HG03521 (cell line): ENCODE measurements around the gene PWWP2B.
"Not testable (repeated sequence)": the region's sequence is repeated elsewhere in the genome, so short reads cannot be mapped to it uniquely, and the experiment has no call there.

ENCODE experiments used
- ATAC-seq: cut with Tn5 transposase; IDR thresholded peaks from one replicate; pipeline ENCODE4 v1.9.1; 2021; ENCODE audit warnings: mild to moderate bottlenecking, moderate library complexity; ENCODE audit not compliant: unreplicated experiment

The PWWP2B gene

DNA sequence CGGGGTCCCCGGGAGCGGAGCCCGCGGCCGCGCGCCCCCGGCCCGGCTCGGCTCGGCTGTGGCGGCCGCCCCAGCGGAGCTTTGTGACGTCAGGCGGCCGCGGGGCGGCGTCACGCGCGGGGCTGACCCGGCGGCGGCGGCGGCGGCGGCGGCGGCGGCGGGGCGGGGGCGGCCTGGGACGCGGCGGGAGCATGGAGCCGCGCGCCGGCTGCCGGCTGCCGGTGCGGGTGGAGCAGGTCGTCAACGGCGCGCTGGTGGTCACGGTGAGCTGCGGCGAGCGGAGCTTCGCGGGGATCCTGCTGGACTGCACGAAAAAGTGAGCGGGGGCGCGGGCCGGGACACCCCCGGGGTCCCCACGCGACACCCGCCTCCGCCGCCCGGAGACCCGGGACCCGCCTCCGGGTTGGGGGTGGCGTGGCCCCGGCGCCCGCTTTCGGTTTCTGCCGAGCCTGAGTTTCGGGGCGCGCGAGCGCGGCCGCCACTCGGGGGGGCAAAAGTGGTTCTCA, at the start of gene PWWP2B:
Gene PWWP2B, plus strand, starts transcription at position 165 of the 506 bp plus-strand sequence. Its CDS starts 27 bp downstream, at position 192.
- ATAC-seq = peak; percentile 49

DNA sequence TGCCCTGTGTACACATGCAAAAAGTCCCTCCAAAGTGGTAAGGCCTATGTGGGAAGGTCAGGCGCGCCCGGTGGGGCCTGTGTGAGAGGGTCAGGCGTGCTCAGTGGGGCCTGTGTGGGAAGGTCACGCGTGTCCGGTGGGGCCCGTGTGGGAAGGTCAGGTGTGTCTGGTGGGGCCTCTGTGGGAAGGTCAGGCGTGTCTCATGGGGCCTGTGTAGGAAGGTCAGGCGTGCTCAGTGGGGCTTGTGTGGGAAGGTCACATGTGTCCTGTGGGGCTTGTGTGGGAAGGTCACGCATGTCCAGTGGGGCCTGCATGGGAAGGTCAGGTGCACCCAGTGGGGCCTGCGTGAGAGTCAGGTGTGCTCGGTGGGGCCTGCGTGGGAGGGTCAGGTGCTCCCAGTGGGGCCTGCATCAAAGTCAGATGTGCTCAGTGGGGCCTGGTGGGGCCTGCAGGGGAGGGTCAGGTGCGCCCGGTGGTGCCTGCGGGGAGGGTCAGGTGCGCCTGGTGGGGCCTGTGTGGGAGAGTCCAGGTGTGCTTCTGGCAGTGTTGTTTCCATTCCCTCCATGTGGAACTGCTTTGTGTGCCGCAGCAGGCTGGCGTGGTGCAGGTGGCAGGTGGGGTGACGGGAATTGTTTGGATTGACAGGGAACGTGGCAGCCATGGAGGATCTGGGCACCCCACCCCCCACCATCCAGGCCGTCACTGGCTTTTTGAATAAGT, 49.6 kb upstream of the PWWP2B start:
- no peak for ATAC-seq

DNA sequence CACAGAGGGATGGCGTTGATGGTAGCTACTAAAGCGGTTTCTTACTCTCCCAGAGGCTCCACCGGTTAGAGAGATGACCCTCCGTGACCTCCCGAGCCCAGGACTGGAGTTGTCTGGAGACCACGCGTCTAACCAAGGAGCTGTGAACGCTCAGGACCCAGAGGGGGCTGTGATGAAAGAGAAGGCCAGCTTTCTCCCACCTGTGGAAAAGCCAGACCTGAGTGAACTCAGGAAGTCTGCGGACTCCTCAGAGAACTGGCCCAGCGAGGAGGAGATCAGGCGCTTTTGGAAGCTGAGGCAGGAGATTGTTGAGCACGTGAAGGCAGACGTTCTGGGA, 49.1 kb upstream of the PWWP2B start:
- no peak for ATAC-seq

DNA sequence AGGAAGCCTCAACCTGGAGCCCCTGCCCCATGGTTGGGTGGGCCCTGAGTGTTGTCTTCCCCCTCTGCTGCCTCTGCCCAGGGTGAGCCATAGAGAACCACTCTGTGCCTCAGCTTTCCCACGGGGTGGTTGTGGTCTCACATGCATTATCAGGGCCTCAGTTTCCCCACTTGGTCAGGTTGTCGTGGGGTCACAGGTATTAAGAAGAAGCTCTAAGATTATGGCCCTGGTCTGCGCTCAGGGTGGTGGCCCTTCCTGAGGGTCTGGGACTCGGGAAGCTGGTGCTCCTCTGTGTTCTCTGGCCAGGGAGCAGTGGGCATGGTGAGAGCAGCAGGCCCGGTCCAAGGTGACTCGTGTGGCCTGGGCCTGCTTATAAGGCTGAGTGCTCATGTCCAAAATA, 47.2 kb upstream of the PWWP2B start:
- no peak for ATAC-seq

DNA sequence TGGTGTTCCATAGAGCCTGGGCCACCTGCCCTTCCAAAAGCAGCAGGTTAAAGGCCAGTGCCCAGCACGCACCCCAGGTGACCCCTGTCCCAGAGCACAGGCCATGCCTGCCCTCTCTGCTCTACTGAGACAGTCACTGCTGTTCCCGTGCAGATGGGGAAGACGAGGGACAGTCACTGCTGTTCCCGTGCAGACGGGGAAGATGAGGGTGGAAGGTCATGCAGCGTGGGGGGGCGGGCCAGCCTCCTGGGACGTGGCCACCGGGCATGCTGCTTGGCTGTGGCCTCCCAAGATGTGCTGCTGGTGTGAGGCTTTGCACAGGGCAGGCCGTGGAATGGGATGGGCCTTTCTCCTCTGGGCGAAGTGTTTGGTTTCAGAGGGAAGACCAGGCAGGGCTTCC, 46.6 kb upstream of the PWWP2B start:
- ATAC-seq = no peak

DNA sequence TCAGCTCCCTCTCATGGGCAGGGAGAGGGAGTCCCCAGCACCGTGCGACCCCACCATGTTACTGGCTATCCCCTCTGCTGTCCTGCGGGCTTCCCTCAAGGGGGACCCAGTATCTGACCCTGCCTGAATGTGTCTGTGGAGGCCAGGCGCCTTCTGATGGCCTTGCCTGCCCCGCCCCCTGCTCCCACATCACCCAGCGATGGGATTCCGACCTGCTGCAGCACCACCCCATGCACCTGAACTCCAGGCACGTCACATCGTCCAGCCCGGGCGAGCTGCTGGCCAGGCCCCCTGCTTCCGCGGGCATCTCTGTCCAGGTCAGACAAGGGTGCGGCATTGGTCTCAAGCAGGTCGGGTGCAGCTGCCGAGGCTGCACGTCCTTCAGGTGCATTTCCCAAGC, 46.1 kb upstream of the PWWP2B start:
- ATAC-seq = no peak

DNA sequence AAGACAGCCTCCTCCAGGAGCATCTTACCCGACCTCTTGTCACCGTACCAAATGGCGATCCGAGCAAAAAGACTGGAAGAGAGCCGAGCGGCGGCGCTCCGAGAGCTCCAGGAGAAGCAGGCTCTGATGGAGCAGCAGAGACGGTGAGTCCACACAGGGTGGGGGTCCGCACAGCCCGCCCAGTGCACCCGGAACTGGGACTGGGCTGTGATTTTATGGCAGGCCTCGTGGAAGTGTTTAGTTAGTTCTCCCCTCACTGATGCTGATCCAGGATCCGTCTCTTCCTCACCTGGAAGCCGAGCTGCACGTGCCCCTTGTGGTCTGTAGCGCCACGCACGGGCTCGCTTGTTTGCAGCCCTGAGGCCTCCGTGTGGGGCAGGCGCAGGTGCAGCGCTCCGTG, 45.4 kb upstream of the PWWP2B start:
- ATAC-seq = no peak

DNA sequence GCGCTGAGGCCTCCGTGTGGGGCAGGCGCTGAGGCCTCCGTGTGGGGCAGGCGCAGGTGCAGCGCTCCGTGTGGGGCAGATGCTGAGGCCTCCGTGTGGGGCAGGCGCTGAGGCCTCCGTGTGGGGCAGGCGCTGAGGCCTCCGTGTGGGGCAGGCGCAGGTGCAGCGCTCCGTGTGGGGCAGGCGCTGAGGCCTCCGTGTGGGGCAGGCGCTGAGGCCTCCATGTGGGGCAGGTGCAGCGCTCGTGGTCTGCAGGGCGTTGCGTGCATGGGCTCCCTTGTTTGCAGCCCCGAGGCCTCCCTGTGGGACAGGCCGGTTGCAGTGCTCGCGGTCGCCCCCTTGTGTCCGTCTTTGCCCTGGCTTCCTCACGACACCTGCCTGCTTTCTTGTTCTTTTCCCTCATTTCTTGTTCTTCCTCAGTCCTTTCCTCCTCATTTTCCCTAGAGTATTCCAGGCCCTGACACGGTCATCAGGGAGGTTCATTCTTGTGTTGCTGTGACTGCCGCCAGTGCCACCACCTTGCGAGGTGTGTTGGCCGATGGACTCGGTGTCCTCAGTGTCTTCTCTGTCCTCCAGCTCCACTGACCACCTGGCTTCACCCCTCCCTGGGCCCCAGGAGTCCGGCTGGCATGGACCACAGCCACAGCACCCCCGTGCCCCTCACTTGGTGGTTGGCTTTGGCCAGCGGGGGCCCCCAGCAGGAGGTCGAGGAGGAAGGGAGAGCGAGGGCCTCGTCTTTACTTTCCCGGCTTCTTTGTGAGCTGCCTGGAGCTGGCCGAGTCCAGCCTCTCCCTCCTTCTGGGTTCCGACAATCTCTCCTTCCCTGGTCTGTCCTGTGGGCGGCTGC, 44.3 kb upstream of the PWWP2B start:
- not testable (repeated sequence) for ATAC-seq

DNA sequence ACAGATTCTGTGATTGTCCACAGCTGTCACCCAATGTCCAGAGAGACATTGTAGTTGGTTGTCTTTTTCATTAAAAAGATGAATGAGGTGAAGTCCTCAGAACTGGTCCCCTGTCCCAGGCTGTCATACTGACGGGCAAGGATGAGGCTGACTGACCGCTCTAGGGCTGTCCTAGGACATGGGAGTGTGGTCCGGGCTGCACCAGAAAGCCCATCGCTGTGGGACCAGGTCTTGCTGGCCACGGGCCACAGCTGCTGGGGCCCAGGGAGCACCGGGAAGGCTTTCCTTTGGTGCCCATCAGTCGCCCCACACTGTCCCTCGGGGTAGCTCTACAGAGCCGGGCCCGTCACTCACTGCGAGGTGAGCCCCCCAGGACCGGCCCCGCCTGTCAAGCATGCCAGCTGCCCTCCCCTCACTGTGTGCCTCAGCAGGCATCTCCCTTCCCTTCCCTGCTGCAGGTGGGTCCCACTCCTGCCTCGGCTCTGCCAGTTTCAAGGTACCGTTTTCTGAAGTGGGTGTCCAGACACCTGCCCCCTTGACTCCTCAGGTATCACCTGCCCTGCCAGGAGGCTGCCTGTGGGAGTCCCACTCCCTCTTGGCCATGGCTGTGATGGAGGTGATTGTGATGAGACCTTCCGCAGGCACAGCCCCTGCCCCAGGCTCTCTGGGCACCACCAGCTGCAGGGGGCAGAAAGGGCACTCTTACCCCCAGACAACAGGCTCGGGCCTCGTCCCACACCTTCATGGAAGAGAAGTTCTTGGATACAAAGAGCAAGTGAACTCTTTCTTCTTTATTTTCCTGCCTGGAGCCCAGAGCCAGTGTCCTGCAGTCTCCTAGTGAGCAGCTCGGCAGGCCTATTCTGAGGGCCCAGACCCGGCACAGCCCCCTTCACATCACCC, 43.3 kb upstream of the PWWP2B start:
- ATAC-seq = no peak

DNA sequence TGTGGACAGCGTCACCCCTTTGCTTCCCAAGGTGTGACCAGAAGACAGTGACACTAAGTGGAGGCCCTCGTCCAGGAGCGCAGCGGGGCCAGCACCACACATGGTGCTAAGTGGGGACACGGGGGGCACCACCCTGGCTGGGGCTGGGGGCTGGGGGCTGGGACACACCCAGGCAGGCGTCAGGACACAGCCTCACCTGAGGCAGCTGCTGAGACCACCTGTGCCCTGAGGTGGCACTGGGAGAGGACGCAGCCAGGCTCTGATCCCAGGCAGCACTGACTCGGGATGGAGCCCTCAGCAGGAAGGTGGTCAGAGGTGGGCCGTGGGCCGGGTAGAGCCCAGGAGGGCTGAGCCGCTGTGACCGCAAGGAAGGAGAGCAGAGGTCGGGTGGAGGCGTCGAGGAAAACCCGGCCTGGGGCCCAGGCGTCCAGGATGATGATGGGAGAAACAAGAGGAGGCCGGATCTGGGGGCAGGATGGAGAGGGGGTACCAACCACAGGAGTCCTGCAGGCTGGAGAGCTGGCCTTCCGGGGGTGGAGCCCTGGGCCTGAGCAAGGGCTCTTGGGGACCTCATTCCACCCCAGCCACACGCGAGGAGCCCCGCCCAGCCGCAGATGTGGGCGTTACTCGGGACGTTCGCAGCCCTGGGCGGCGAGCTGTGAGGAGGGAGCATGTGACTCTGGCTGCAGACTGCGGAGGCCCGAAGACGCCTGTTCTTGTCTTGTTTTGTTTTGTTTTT, 42.5 kb upstream of the PWWP2B start:
- ATAC-seq = no peak

DNA sequence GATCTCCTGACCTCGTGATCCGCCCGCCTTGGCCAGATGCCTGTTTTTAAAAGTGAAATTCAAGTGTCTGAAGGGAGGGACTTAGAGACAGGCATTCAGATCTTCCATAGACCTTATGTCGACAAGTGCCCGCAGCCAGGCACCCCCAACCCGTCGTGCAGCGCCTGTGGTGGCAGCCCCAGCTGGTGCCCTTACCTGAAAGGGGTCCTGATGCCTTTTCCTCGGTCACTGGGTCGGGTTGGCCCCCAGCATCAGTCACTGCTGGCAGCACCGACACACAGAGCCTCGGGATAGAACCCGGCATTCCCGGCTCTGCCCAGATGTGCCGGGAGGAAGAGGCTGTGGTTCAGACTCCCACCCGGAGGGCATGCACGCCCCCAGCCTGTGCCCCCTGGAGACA, 41.7 kb upstream of the PWWP2B start:
- ATAC-seq = no peak

DNA sequence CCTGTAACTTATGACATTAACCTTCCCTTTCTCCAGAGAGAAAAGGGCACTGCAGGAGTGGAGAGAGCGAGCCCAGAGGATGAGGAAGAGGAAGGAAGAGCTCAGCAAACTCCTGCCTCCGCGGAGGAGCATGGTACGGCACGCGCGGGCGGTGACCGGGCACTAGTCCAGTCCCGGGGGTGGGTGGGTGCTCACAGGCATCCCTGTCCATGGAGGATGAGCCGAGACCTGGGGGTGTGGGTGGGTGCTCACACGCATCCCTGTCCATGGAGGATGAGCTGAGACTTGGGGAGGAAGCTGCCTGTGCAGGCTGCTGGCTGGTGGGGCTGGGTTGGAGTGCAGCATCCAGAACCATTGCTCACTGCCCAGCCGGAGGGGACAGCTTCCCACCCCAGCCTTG, 41.2 kb upstream of the PWWP2B start:
- ATAC-seq = no peak

DNA sequence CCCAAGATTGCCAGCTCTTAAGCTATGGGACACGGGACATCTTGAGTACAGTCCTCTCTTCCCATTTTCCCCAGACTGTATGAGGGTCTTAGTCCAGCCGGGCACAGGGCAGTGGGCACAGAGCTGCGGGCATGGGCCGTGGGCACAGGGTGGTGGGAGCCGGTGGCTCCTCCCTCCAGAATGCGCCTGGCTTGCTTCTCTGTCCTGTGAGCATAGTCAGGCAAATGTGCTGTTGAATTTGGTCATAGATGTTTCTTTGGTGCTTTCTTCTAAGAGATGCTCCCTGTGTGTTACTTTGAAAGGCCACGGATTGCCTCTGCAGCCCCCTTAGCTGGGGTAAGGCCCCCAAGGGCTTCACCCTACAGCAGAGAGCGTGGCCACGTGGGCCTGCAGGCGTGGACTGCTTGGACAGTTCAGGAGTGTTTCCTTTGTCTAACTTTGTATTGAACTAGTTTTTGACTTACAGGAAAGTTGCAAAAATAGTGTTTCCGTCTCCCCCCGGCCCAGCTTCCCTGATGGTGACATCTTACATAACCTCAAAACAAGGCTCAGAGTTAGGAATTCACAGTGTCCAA, 40.3 kb upstream of the PWWP2B start:
- ATAC-seq = no peak

DNA sequence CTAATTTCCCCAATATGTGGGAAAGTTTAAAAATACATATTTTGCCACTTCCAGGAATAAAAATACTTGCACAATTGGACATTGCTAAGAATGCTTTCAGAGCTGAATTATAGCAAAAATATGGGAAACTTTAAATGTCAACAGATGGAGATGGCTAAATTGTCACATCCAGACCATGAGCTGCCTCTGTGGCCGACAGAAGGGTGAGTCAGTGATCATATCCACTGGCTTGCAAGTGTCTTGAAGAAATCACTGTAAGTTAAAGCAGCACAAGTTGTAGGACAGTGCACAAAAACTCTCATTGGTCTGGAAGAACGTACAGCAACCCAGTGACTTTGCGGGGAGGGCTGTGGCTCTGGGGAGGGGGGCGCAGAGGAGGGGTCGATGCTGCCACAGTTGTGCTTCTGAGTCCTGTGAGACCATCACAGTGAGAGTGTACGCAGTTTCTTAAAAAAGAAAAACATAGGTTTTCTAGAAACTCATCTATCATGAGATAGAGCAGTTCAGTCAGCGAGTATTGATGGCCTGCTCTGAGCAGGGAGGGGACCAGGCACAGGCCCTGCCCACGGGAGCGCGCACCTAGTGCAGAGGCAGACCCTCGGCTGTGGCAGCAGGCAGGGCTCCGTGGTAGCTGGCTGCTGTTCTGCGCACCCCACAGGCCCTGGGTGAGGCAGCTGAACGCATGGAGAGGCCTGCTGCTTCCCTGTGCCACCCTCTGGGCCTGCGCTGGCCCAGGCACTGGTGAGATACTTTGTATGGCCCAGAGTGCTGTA, 39.5 kb upstream of the PWWP2B start:
- ATAC-seq = no peak

DNA sequence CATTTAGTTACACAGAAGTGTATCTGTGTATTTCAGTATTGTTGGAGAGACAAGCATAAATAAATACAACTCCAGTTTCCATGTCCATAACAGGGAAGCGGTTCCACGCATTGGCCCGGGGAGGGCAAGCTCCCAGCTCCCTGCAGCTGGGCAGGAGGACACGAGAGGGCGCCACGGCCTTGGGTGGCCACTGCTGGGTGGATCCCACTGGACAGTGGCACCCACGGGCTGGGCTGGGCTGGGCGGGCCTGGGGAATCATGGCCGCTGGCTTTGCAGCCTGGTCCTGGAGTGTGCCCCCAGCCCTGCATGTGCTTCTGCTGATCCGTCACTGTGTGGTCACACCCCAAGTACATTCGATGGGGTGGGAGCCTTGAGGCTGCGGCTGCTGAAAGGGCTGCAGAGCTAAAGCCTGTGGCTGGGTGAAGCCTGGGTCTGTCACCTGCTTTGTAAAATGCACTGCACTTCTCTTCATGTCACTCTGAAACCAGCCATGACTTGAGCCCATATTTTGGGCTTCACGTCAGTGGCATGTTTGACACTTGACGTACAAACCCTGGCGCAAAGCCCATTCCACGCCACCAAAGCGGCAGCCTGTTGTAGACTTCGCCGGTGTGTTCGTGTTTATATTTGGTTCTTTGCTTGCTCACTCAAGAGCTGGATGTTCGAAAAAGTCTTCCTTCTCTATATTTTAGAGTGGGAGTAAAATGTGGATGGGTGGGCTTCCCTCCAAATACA, 37.5 kb upstream of the PWWP2B start:
- ATAC-seq = no peak

DNA sequence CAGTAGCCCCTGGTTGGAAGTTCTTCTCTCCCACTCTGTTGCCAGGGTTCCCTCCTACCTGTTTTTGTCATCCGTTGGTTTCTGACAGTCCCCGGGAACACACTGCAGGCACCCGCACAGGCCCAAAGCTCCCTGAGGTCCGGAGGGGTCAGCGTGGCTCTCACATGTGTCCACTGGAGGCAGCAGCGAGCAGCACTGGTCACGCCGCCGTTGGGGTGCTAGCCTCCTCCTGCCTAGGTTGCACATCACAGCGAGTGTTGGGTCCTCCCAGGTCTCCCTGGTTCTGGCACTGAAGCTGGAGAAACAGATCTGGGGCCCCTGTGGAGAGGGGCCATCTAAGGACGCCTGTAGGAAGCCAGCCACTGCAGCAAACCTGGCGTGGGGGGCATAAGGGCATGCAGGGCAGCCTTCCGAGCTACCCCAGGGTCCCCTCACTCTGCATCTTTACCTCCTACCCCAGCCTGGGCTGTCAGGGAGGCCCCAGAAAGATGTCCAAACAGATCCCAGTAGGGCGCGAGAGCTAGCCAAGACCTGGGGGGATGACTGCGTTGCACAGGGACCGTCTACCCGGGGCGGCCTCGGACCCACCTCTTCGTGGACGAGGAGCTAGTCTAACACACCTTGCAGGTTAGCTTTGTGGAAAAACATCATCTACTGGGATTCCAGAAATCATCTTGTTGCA, 36.1 kb upstream of the PWWP2B start:
- no peak for ATAC-seq

DNA sequence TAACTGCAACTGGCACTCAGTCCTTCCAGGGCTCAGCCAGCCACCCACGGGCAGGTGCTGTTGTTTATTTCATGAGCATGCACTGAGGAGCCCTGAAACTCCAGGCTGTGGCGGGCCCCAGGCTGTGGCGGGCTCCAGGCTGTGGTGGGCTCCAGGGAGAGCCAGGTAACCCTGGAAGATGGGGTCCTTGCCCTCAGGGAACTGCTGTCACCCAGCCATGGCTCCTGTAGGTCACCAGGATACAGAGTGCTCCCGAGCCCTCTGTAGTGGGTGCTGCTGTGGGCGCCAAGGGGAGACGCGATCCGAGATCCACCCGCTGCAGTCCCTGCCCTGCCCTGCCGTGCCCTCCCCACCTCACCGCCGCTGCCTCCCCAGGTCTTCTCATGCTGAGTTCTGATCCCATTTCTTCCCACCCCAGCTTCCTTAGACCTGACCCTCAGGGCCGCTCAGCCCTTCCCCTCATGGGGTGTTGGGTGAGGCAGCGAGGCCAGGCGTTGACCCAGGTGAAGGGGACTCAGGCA, 35.4 kb upstream of the PWWP2B start:
- ATAC-seq = no peak

DNA sequence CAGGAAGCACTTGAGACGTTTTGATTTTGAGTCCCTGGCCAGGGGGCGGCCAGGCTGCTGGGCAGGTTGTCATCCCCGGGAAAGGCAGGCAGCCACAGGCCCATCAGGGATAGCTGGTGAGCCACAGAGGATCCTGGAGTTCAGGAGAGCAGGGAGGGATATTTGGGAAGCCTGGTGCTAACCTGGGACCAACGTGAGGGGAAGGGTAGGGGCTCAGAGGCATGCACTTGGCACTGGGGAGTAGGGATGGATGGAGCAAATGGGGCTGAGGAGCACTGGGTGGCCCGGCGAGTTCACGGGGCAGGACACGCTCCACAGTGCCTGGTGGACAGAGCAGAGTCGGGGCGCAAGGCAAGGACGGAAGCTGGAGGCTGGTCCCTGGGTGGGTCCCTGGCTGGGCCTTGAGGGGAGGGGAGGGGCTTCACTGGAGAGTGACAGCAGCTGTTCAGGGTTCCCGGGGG, 34.8 kb upstream of the PWWP2B start:
- ATAC-seq = no peak
